COLO668 (cell line): Measurements from ENCODE around the gene NXPH1.

Experiments used
- DNase-seq: peaks from one replicate; lab custom pipeline; 2025; ENCODE audit not compliant: unreplicated experiment; lab: John Stamatoyannopoulos, UW

NXPH1 gene

DNA sequence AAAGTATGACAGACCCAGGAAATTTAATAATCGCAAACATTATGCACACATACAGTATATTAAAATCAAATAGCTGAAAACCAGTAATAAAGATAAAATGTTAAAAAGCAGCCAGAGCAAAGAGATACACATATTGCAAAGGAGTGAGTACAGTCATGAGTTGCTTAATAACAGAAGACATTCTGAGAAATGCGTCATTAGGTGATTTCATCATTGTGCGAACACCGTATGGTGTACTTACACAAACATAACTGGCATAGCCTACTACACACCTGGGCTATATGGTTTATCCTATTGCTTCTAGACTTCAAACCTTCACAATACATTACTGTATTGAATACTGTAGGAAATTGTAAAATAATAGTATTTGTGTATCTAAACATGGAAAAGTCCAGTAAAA lies 367.6 kb downstream of the NXPH1 start:
- no peak for DNase-seq
